ENCODE results near the gene STRN4.

The STRN4 gene

GRCh38 chr19:46741447-46741846 is 4.8 kb downstream of the STRN4 start:
- DNase-seq, result no peak

DNA sequence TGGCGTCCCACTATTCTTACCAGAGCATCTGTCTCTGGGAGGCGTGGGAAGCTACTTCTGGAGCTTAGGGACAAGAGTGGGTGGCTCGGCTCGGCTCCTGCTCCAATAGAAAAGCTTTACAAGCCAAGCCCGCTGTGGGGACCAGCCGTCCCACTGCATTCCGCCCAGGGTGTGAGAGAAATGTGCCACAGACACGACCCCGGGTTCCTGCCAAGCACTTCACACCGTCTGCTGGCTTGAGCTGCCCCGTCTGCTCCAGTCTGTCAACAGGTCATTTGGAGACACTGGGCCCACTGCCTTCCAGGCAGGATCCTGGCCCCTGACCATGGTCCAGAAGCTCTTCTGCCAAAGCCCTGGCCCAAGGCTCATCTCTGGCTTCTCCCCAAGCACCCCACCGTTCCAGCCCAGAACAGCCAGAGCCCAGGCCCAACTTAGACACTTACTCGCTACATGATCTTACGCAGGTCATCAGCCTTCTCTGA is 6.9 kb downstream of the STRN4 start:
- DNase-seq, result no peak

- DNase-seq, result no peak
Measured at GRCh38 chr19:46737761-46738171, 8.5 kb downstream of the STRN4 start.

DNA sequence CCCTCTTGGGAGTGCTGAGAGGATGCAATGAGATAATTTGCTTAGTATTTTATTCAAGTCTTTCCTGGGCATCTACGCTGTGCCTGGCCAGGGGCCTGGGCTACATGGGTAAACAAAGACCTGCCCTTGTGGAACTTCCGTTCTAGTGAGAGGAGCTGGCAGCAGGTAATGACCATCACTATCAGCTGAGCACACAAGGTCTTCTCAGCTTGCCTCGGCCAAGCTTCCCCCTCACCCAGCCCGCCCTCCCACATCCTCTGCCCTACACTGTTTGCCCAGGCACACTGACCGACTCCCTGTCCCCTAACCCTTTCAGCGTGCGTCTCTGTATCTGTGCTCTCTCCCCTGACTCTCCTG is 9.0 kb downstream of the STRN4 start:
- no peak for DNase-seq

DNA sequence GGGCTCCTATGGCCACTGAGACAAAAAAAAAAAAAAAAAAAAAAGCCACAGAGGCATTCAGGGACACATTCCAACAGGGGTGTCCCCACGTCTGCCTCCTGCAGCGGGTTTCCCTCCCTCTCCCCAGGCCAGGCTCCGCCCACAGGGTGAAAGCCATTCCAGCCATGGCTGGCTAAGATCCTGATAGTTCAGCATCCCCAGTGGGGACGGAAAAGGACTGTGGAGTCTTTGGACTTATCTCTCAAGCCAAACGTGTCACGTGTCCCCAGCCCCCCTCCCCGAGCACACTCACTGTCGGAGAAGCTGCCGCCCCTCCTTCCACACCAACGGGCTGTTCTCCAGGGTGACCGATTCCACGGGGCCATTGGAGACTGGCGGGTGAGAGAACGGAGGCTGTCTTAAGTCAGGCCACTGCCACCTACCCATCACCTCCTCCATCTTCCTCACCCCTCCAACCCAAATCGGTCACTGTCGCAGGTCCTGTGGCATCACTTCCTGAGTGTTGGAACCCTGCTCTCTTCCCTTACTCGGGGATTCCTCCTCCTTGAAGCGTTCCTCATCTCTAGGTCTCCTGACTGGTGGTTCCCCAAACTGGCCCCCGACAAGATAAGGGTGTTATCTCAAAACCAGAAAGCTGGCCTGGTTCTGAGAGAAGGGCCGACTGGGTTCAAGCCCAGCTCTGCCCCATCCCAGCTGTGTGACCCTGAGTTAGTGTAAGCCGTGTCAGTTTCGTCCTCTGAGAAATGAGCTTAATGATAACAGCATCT is 9.5 kb downstream of the STRN4 start:
- DNase-seq, result no peak

- DNase-seq, result no peak
Measured at GRCh38 chr19:46733690-46734292, 12.5 kb downstream of the STRN4 start.

GRCh38 chr19:46732966-46733689 is 13.1 kb downstream of the STRN4 start:
- DNase-seq, result no peak

GRCh38 chr19:46732172-46732938 is 13.9 kb downstream of the STRN4 start:
- DNase-seq, result no peak

GRCh38 chr19:46731584-46731983 is 14.7 kb downstream of the STRN4 start:
- no peak for DNase-seq

DNA sequence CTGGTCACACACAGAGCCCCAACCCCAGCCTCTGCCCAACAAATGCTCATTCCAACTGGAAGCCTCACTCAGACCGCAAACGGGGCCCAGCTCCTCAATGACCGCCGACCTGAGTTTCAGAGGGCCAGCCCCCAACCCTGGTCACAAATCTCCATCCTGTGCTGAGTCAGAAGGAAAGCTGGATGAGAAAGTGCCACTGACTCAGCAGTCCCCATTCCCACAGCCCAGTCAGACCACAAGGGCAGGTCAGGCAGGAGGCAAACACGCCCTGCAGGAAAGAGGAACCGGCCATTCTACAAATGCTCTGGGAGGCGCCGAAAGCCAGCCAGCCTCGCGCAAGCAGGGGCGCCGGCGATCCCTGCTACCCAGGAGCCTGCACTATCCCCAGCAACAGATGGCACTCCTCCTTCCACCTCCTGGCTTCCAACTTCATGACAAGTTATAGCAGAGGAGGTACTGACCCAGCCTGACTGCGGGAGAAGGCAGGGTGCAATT is 15.2 kb downstream of the STRN4 start:
- no peak for DNase-seq

DNA sequence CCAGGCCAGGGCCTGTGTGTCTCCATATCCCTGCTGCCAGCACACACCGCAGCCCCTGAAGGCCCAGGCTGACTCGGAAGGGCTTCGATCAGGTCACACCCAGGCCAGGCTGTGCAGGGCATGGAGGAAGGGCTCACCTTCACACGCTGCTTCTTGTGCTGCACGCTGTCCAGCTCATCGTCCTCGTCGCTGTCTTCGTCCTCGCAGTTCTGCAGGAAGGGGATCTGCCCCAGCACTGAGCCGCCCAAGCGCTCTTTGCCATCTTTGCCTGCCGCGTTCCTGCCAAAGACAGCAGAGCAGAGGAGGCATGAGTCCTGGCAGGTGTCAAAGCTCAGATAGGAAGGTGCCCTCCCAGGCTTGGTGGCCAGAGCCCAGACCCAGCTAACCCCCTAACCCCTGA is 15.7 kb downstream of the STRN4 start:
- no peak for DNase-seq

GRCh38 chr19:46730187-46730586 is 16.1 kb downstream of the STRN4 start:
- no peak for DNase-seq

DNA sequence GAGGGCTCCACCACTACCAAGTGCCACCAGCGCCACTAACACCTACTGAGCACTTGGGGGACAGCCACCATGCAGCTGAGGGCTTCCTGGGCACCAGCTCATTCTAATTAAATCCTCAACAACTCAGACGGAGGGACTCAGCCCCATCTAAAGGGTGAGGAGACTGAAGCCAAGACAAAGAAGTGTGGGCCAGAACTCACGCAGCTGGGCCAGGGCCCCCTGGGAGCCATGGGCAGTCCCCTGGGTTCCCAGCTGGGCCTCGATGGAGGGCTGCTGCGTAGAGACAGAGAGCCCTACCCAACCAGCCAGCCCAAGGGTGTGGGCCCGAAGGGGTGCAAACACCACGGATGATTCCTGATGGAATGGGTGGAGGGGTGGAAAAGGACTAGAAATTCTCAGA is 16.6 kb downstream of the STRN4 start:
- DNase-seq, result no peak

GRCh38 chr19:46728693-46729339 is 17.4 kb downstream of the STRN4 start:
- no peak for DNase-seq

GRCh38 chr19:46728208-46728607 is 18.0 kb downstream of the STRN4 start:
- DNase-seq, result no peak

- DNase-seq, result no peak
Measured at GRCh38 chr19:46727757-46728156, 18.5 kb downstream of the STRN4 start.

DNA sequence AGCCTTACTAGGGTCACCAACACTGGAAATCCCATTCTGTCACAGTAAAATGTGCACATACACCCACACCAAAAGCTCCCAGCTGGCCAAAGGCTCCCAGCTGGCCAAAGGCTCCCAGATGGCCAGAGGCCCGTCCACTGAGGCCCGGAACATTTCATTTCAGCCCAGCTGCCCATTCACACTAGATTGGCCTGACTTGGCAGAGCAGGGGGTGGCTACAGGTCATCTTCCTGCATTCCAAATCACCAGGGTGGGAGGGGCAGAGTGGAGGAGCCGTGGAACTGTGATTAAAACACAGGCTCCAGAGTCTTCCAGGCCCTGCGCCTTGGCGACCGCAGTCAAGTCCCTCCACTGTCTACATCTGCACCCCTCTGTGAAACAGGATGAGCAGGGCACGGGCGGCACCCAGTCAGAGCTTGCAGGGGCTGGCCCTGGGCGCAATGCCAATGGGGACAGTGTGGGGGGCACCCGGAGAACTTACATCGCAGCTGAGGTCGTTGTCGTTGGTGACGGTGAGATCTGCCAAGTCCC is 19.2 kb downstream of the STRN4 start:
- no peak for DNase-seq

DNA sequence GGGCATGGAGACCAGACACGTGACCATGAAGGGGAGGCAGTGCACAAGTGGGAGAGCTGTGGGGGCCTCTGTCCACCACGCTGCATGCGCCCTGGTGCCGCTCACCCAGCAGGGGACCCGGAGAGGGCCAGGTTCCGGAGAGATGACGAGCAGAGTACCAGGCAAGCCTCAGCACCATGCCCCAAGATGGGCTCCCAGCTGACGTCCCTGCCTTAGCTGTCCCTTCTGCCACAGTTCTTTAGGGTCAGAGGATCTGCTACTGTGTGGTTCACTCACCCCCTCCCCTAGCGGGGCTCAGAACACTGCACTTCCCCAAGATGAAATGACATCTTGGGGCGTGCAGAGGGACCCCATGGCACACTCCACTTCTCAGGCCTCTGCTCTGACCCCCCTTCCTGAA is 19.7 kb downstream of the STRN4 start:
- no peak for DNase-seq

GRCh38 chr19:46725859-46726393 is 20.3 kb downstream of the STRN4 start:
- no peak for DNase-seq

GRCh38 chr19:46725036-46725820 is 21.0 kb downstream of the STRN4 start:
- DNase-seq, result no peak

- no peak for DNase-seq
Measured at GRCh38 chr19:46724468-46724867, 21.8 kb downstream of the STRN4 start.

Measured in DMS79 (cell line).